HG03460 (cell line): ENCODE results near the gene FLT3LG.

Experiments used
- ATAC-seq: cut with Tn5 transposase; IDR thresholded peaks from one replicate; pipeline ENCODE4 v1.9.1; 2021; ENCODE audit not compliant: unreplicated experiment

Gene FLT3LG

GRCh38 chr19:49487277-49488045 is 13.4 kb downstream of the FLT3LG start, which contains the start of gene RPL13A:
TSS of gene RPL13A (plus strand) at chr19:49487608. CDS start at chr19:49487630, 22 bp downstream.
- peak; percentile 86 for ATAC-seq

DNA sequence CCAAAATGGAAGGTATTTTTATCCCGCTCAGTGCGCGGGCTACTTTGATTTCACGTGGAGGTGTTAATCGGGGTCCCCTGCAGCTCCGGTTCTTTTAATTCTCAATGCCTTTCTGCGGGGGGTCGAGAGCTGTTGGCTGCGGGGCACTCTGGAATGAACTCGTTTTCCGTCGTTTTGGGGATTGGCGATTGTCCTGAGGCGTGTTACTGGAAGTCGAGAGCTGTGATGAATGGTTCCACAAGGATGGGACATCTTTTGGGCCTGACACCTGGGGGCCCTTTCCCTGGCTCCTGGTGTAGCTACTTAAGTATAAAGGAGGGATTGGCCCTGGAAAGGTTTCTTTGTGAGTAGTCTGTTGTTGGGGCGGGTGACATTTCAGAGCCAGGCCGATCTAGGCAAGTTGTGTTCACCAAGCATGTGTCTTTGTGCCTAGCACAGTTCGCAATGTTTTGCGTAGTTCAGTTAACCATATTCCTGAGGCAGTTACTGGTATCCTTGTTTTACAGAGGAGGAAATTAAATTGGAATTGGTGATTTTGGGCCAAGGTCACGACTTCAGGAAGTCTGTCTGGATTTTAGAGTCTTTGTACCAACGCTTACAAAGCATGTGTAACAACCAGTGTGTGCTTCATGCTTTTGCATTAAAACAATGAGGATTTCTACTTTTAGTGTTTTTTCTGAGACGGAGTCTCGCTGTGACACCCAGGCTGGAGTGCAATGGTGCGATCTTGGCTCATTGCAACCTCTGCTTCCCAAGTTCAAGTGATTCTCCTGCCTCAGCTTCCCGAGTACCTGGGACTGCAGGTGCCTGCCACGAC is 14.2 kb downstream of the FLT3LG start:
- no peak for ATAC-seq

DNA sequence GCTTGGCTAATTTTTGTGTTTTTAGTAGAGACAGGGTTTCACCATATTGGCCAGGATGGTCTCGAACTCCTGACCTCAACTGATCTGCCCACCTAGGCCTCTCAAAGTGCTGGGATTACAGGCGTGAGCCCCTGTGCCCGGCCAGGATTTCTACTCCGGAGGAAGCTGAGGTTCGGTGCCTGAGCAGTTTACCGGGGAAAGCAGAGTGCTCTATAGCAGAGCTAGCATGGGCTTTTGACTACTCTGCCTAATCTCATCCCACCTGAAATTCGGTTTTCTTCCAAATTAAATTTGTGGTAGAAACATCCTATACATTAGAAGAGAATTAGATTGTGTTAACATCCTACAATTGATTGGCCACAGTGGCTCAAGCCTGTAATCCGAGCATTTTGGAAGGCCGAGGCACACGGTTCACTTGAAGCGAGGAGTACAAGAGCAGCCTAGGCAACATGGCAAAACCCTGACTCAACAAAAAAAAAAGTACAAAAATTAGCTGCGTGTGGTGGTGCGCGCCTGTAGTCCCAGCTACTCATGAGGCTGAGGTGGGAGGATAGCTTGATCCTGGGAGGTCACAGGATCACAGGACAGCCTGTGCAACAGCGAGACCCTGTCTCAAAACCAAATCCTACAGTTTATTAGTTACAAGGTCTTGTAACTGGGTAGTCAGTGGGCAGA is 15.0 kb downstream of the FLT3LG start:
- ATAC-seq = no peak

DNA sequence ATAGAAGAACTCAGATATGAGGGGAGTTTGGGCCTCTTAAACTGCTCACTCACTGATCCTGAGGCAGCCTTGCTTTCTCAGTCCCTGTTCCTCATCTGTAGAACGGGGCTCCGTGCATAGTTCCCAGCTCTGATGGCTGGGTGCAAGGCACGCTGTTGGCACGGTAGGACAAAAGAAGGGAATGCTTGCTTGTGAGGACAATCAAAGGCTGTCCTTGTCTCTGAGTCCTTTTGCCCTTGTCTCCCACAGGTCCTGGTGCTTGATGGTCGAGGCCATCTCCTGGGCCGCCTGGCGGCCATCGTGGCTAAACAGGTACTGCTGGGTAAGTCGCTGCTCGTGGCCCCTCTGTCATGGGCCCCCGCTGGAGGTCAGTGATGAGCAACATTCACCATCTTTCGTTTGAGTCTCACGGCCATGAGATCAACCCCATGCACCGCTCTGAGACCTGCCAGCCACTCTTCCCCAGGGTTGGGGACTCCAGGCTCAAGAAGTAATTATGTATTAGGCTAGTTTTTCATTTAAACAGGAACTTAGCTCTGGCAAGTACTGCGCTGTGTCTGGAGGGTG is 15.7 kb downstream of the FLT3LG start:
- ATAC-seq = no peak

DNA sequence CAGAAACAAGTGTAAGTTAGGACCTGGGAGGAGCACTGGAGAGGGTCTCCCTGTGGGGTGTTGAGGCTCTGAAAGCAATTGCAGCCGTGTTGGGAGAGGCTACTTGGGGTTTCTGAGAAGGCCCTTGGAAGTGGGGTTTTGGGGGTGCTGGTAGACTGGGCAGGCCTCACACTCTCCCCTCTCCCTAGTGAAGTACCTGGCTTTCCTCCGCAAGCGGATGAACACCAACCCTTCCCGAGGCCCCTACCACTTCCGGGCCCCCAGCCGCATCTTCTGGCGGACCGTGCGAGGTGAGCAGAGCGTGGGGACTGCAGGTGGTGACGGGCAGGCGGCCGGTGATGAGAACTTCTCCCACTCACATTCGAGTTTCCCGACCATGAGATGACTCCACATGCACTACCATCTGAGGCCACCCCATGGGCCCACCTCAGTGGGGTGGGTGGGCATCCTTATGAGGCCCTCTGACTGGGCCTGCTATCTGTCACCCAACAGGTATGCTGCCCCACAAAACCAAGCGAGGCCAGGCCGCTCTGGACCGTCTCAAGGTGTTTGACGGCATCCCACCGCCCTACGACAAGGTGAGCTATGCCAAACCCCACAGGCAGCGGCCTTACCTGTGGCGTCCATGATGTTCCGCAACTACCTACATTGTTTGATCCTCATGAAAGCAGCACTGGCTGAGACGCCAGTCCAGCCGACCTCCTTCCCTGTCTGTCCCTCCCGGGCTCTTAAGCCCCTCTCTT is 16.4 kb downstream of the FLT3LG start:
- ATAC-seq = no peak

DNA sequence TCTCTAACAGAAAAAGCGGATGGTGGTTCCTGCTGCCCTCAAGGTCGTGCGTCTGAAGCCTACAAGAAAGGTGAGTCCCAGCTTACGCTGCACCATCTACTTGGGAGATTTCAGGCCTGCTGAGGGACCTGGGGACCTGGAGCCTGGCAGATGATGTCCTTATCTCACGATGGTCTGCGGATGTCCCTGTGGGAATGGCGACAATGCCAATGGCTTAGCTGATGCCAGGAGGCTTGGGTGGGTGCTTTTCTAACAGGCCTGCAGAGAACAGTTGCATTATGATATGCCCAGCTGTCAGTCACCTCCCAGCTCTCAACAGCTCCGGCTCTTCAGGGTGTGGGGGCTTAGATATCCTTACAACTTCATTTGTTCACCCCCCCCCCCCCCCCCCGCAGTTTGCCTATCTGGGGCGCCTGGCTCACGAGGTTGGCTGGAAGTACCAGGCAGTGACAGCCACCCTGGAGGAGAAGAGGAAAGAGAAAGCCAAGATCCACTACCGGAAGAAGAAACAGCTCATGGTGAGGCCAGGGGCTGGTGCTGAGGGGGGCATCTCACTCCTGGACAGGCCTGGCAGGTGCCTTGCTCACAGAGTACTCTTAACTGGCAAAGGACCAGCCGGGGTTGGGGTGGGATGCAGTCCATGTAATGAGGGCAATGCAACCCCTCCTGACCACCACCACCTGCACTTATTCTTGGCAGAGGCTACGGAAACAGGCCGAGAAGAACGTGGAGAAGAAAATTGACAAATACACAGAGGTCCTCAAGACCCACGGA is 17.2 kb downstream of the FLT3LG start:
- no peak for ATAC-seq

DNA sequence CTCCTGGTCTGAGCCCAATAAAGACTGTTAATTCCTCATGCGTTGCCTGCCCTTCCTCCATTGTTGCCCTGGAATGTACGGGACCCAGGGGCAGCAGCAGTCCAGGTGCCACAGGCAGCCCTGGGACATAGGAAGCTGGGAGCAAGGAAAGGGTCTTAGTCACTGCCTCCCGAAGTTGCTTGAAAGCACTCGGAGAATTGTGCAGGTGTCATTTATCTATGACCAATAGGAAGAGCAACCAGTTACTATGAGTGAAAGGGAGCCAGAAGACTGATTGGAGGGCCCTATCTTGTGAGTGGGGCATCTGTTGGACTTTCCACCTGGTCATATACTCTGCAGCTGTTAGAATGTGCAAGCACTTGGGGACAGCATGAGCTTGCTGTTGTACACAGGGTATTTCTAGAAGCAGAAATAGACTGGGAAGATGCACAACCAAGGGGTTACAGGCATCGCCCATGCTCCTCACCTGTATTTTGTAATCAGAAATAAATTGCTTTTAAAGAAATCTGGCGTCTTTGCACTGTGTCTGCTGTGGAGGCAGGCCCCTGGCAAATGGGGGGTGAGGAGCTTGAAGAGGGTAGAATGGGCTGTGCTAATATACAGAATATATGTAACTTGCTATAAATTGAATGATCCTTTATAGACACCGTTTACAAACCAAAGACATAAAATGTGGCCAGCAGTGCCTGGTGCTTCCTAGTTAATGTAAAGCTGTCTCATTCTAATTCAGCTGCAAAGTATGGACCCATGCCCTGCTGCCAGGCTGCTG is 18.0 kb downstream of the FLT3LG start:
- ATAC-seq = no peak

DNA sequence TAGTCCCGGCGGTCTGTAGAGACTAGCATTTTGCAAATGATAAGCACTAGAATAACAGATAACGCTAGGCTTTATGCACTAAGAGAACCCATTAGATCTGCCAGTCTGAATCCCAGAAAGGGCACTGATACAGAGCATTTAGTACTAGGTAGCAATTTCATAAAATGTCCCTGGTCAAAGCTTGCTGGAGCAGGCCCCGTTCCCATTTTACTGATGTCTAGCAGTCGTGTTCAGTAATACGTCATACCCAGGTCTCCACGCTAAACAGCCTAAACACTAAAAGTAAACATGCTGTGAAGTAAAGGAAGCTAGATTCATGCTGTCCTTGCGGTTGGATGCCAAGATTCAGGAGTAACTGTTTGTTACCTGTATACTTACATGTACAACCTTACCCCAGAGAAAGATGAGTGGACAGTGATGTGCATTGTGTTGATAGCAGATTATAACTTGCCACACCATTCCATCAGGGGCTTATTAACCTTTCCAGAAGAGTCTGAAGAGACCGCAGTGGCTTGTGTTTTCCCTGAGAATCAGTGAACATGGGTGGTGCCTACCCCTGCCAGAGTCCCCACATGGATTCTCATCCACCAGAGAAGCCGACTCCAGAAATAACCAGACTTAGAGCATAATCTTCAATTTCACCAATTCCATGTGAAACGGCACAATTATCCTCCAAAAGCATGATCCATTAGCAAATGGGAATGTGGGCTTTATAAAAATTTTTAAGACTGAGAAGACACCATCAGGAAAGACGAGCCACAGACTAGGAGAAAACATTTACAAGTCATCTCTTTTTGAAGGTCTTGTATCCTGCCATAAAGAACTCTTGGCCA is 18.8 kb downstream of the FLT3LG start:
- ATAC-seq = no peak

DNA sequence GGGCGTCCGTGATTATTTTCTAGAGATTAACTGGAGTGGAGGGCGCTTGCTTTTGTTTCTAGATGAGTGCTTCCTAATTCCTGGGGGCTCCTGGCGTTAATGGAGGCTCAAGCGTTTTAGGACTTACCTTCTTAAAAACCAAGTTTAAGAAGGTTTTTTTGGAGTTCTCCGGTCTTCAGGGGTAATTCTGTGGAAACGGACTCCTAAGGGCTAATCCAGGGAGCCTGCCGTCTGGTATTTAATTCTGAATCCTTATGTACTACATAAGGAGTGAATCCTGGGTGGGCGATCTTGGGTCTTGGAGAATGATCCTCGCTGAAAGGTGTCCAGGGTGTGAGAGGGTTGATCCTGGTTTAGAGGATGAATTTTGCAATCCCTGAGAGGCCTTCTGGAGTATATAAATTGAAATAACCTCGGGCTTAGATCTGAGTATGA is 22.6 kb downstream of the FLT3LG start:
- no peak for ATAC-seq

DNA sequence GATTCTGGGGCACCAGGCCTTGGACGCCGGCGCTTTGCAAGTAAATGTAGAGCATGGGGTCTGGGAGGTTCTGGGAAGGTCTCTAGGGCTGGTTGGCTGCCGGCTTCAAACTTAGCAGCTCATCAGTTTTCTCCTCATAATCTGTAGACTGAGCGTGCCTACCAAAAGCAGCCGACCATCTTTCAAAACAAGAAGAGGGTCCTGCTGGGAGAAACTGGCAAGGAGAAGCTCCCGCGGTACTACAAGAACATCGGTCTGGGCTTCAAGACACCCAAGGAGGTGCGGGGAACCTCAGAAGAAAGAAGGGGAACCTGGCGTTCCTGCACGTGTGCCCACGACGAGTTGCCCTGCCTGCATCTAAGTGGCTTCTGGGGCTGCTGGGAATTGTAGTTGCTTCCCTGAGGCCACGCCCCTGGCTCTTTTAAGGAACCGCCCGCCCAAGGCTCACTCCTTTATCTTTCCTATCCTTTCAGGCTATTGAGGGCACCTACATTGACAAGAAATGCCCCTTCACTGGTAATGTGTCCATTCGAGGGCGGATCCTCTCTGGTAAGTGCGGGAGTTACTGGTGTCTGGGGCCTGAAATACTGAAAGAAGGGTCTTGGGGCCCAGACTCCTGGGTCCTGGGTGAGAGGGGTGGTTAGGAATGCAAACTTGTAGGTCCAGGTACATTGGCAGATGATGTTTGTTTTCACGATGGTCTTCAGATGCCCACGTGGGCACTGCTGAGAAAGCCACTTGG is 23.2 kb downstream of the FLT3LG start:
- no peak for ATAC-seq

GRCh38 chr19:49497789-49498103 is 23.7 kb downstream of the FLT3LG start:
- ATAC-seq = no peak

- ATAC-seq = no peak
These were observed 24.5 kb downstream of the FLT3LG start for GRCh38 chr19:49498475-49498874.

- no peak for ATAC-seq
These were observed 25.1 kb downstream of the FLT3LG start for GRCh38 chr19:49499030-49499670.

DNA sequence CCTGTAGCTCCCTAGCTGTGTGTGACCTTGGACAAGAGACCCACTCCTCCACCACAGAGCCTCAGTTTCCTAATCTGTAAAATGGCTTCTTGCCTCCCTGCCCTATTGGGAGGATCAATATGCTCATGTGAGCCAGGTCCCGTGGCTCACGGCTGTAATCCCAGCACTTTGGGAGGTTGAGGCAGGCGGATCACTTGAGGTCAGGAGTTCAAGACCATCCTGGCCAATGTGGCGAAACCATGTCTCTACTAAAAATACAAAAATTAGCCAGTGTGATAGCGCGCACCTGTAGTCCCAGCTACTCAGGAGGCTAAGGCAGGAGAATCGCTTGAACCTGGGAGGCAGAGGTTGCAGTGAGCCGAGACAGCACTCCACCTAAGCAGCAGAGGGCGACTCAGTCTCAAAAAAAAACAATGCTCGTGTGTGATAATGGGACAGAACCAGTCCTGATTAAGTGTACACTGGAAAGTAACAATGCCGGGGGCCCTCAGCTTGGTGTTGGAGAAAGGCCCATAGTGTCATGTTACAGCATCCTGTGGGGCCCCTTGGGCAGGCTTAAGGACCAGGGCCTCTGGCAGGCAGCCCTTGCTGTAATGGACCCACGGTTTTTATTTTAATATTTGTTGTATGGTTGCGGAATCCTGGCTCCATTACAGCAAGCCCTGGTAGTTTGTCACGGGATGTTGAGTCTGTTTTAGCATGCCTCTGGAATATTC is 29.0 kb downstream of the FLT3LG start:
- ATAC-seq = no peak

DNA sequence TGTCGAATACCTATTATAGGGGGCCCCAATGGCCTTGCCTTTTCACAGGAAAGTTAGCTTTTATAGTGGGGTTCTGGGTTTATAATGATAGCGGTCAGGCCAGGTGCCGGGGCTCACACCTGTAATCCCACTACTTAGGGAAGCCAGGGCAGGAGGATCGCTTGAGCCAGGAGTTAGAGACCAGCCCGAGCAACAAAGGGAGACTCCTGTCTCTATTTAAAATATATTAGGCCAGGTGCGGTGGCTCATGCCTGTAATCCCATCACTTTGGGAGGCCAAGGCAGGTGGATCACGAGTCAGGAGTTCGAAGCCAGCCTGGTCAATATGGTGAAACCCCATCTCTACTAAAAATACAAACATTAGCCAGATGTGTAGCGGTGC is 29.6 kb downstream of the FLT3LG start:
- ATAC-seq = no peak

DNA sequence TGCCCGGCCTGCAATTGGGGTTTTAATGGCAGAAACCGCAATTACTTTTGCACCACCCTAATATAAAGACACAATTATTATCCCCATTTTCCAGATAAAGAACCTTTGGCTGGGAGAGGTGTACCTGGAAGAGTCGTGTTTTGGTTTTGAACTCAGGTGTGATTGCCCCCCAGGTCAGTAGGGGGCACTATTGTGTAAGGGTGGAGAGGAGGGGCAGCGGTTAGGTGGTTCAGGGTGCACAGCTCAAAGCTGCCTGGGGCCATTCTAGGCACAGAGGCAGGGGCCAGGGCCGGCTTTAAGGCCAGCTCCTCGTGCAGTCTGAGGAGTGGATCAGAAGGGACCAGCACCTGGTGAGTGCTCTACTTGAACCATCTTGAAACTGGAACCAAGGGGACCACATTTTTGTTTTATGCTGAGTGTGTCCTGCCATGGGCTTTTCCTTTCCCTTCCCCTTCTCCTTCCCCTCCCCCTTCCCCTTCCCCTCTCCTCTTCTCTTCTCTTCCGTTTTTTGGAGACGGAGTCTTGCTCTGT is 32.6 kb downstream of the FLT3LG start:
- ATAC-seq = no peak
